SK-N-MC (cell line): ENCODE measurements around the gene PLAC9.
"Not testable (repeated sequence)": the region's sequence is repeated elsewhere in the genome, so short reads cannot be mapped to it uniquely, and the experiment has no call there.

Experiments used
- DNase-seq: peaks from one replicate; pipeline ENCODE4 v3.0.0-alpha.2; 2011; ENCODE audit warnings: low read depth, low spot score
- H3K27ac ChIP-seq: fragments of 200-600 bp; sonication (generic); 2 replicates; pipeline ENCODE4 v1.5.1; 2016; ENCODE audit warnings: mixed run types
- H3K36me3 ChIP-seq: fragments of 200-600 bp; sonication (generic); 2 replicates; pipeline ENCODE4 v1.6.1; 2017; ENCODE audit warnings: antibody characterized with exemption, low read length, mixed read lengths; ENCODE audit not compliant: insufficient read depth
- H3K4me3 ChIP-seq: fragments of 200-600 bp; sonication (generic); 2 replicates; pipeline ENCODE4 v1.5.1; 2016
- H3K9ac ChIP-seq: fragments of 200-600 bp; sonication (generic); 2 replicates; pipeline ENCODE4 v1.8.0; 2017; ENCODE audit warnings: mixed run types, mixed read lengths; ENCODE audit not compliant: insufficient read length
- H3K9me3 ChIP-seq: fragments of 200-600 bp; sonication (generic); 2 replicates; pipeline ENCODE4 v1.6.1; 2017; ENCODE audit warnings: low read depth, mild to moderate bottlenecking, antibody characterized with exemption, low read length, moderate library complexity, mixed read lengths
- EZH2 ChIP-seq: fragments of 200-600 bp; sonication (generic); IDR thresholded peaks from one replicate; pipeline ENCODE4 v1.6.1; 2017; ENCODE audit warnings: antibody characterized with exemption
- FOXP2 ChIP-seq: optimal IDR thresholded peaks from 2 replicates; pipeline ENCODE3; 2011; ENCODE audit warnings: mild to moderate bottlenecking, moderate library complexity; ENCODE audit not compliant: insufficient read depth; ENCODE audit errors: extremely low read length, control extremely low read depth
- POLR2AphosphoS5 ChIP-seq: IDR thresholded peaks from 2 replicates; pipeline ENCODE4 v1.6.1; 2012; ENCODE audit warnings: mild to moderate bottlenecking, low read depth, low read length, borderline replicate concordance

PLAC9 gene

GRCh38 chr10:80132299-80133139 is at the start of gene PLAC9:
Gene PLAC9, plus strand, starts transcription at chr10:80132730. Its CDS starts 33 bp downstream, at chr10:80132763.
- H3K9ac ChIP-seq: no peak within 1 kb of the TSS
- no peaks in the 10 kb centered on the region for H3K9me3 ChIP-seq
- H3K36me3 ChIP-seq: no peaks in the 10 kb centered on the region
- H3K4me3 ChIP-seq: no peak within 1 kb of the TSS
- no peak for TF ChIP-seq POLR2AphosphoS5
- no peak for TF ChIP-seq FOXP2
- H3K27ac ChIP-seq: no peak within 1 kb of the TSS
- no peak for DNase-seq

- Histone ChIP-seq H3K4me3 (no peak overlapping the region), H3K36me3 (no peaks in the 10 kb centered on the region), H3K9me3 (no peaks in the 10 kb centered on the region), H3K27ac (no peak overlapping the region), H3K9ac (no peak overlapping the region)
- no peak for DNase-seq
- TF ChIP-seq FOXP2 (no peak), EZH2 (no peak), POLR2AphosphoS5 (no peak)
These were observed 42.4 kb upstream of the PLAC9 start for GRCh38 chr10:80090121-80090520.

- Histone ChIP-seq H3K36me3 (no peaks in the 10 kb centered on the region), H3K4me3 (no peak overlapping the region), H3K27ac (no peak overlapping the region), H3K9ac (no peak overlapping the region), H3K9me3 (no peaks in the 10 kb centered on the region)
- no peak for DNase-seq
- TF ChIP-seq EZH2 (no peak), FOXP2 (no peak), POLR2AphosphoS5 (no peak)
These were observed 38.3 kb upstream of the PLAC9 start for GRCh38 chr10:80094231-80094630.

GRCh38 chr10:80098272-80098671 is 34.3 kb upstream of the PLAC9 start:
- DNase-seq, H3K27ac ChIP-seq, H3K9ac ChIP-seq, H3K36me3 ChIP-seq, H3K9me3 ChIP-seq, H3K4me3 ChIP-seq: not testable (repeated sequence)

- H3K27ac ChIP-seq, H3K36me3 ChIP-seq, H3K4me3 ChIP-seq, H3K9ac ChIP-seq, H3K9me3 ChIP-seq, DNase-seq: not testable (repeated sequence)
These were observed 33.2 kb upstream of the PLAC9 start for GRCh38 chr10:80099295-80099694.

- TF ChIP-seq POLR2AphosphoS5 (no peak), FOXP2 (no peak), EZH2 (no peak)
- Histone ChIP-seq H3K9me3 (no peaks in the 10 kb centered on the region), H3K27ac (no peak overlapping the region), H3K4me3 (no peak overlapping the region), H3K9ac (no peak overlapping the region), H3K36me3 (no peaks in the 10 kb centered on the region)
- DNase-seq: no peak
These were observed 32.4 kb upstream of the PLAC9 start for GRCh38 chr10:80100116-80100515.

- Histone ChIP-seq H3K27ac (no peak overlapping the region), H3K4me3 (no peak overlapping the region), H3K9me3 (no peaks in the 10 kb centered on the region), H3K36me3 (no peaks in the 10 kb centered on the region), H3K9ac (no peak overlapping the region)
- TF ChIP-seq EZH2 (no peak), FOXP2 (no peak), POLR2AphosphoS5 (no peak)
- no peak for DNase-seq
These were observed 31.5 kb upstream of the PLAC9 start for GRCh38 chr10:80100861-80101695.

GRCh38 chr10:80104066-80104926 is 28.2 kb upstream of the PLAC9 start:
- Histone ChIP-seq H3K27ac (peak overlapping the region; percentile 75), H3K9ac (no peak overlapping the region)
- TF ChIP-seq FOXP2 (no peak), POLR2AphosphoS5 (no peak), EZH2 (no peak)

More at GRCh38 chr10:80104066-80104926, 28.2 kb upstream of the PLAC9 start:
- H3K9me3 ChIP-seq: no peaks in the 10 kb centered on the region
- DNase-seq: no peak
- H3K4me3 ChIP-seq: peak overlapping the region; percentile 12; the same call in 1 of the 2 replicates
- no peaks in the 10 kb centered on the region for H3K36me3 ChIP-seq
